Transverse colon (tissue), 3 donors: ENCODE measurements around the gene PDAP1.
"Not testable (repeated sequence)": the region's sequence is repeated elsewhere in the genome, so short reads cannot be mapped to it uniquely, and the experiment has no call there.

Source experiments
- CTCF ChIP-seq, 5 experiments: fragments of 200-600 bp in 3 of 5; fragments of 450-650 bp in 2 of 5; sonication (generic) in 3 of 5; IDR thresholded peaks; 1 replicate in 2 of 5; 2 replicates in 3 of 5; pipeline ENCODE4 v1.5.1; 2016 to 2017; ENCODE audit warnings: antibody characterized with exemption in 5 of 5, inconsistent platforms in 3 of 5, mild to moderate bottlenecking in 2 of 5, moderate library complexity in 1 of 5
- POLR2A ChIP-seq: fragments of 450-650 bp; IDR thresholded peaks from one replicate; pipeline ENCODE4 v1.6.1; 2016; ENCODE audit warnings: antibody characterized with exemption, mild to moderate bottlenecking, moderate library complexity

- not testable (repeated sequence) for TF ChIP-seq POLR2A; CTCF (IDR thresholded peaks at IDR 0.05)
These were observed 57.8 kb downstream of the PDAP1 start for GRCh38 chr7:99350641-99351040.
